MM.1S (cell line): ENCODE results near the gene LRP6.

Experiments used
- CTCF ChIP-seq: fragments of 300-600 bp; sonication (generic); IDR thresholded peaks from 2 replicates; pipeline ENCODE4 v1.5.1; 2016; ENCODE audit warnings: antibody characterized with exemption, low read length, mixed read lengths
- EZH2 ChIP-seq: fragments of 300-600 bp; sonication (generic); optimal IDR thresholded peaks from 2 replicates; pipeline ENCODE3; 2017; ENCODE audit warnings: low read depth, mild to moderate bottlenecking, antibody characterized with exemption, low read length, mixed read lengths

- TF ChIP-seq CTCF (no peak), EZH2 (no peak)
Observed at GRCh38 chr12:12282202-12282601, 15.4 kb upstream of the LRP6 start.
